ENCODE results near the gene ZNF444. TPM values are rescaled to one million over a fixed set of nuclear protein-coding genes. Genes with fewer than 3 reads are reported as not detected.

ZNF444 gene
- total RNA-seq, 2 donors from 2014 or later = 50.3 to 95.9 TPM

GRCh38 chr19:56159009-56159559, 18.0 kb downstream of the ZNF444 start:
- WGBS, 2 donors = 89% methylated on average over 9 of the region's 9 CpGs
- ATAC-seq (no peak), DNase-seq (no peak)
- TF ChIP-seq POLR2A (IDR thresholded peaks at IDR 0.05) = no peak
- intact Hi-C loops (cut with DNase I) = no loop called here
- H3K27me3 ChIP-seq = no peaks in the 10 kb centered on the region
- peaks cover 10 to 11% of the 10 kb centered on the region in 2 donors for H3K36me3 ChIP-seq (replicated peaks in 1 of 2; ENCODE audit: insufficient read depth in 1 of 2, low read depth in 2 of 2)
- H3K9me3 ChIP-seq = no peaks in the 10 kb centered on the region
- H3K4me3 ChIP-seq = no peak overlapping the region
- no peak overlapping the region for H3K27ac ChIP-seq
- H3K4me1 ChIP-seq = peaks cover 30% of the 10 kb centered on the region

- Histone ChIP-seq H3K4me1 (peaks cover 23% of the 10 kb centered on the region), H3K9me3 (no peaks in the 10 kb centered on the region), H3K27ac (no peak overlapping the region), H3K36me3 (replicated peaks in 1 of 2; ENCODE audit: insufficient read depth in 1 of 2, low read depth in 2 of 2) (peaks cover 10 to 11% of the 10 kb centered on the region in 2 donors), H3K27me3 (no peaks in the 10 kb centered on the region), H3K4me3 (no peak overlapping the region)
- ATAC-seq (no peak), DNase-seq (no peak)
- 89 to 98% methylated on average over 19 to 45 of the region's 69 CpGs for WGBS, 2 donors
- no peak for TF ChIP-seq CTCF (IDR thresholded peaks at IDR 0.05)
- TF ChIP-seq POLR2A (IDR thresholded peaks at IDR 0.05) = no peak
- intact Hi-C loops (cut with DNase I) = loop anchor here (5.0 kb wide), 1 partner anchor 57 kb away; no protein-coding TSS in a partner anchor
These were observed 18.7 kb downstream of the ZNF444 start for GRCh38 chr19:56159622-56160271.

GRCh38 chr19:56161534-56161933, 20.4 kb downstream of the ZNF444 start:
- Histone ChIP-seq H3K9me3 (no peaks in the 10 kb centered on the region), H3K27ac (no peak overlapping the region), H3K4me1 (peaks cover 8% of the 10 kb centered on the region), H3K36me3 (replicated peaks in 1 of 2; ENCODE audit: insufficient read depth in 1 of 2, low read depth in 2 of 2) (peaks cover 10 to 11% of the 10 kb centered on the region in 2 donors), H3K4me3 (no peak overlapping the region), H3K27me3 (no peaks in the 10 kb centered on the region)
- DNase-seq = no peak
- ATAC-seq = no peak
- TF ChIP-seq POLR2A (IDR thresholded peaks at IDR 0.05) (no peak), CTCF (IDR thresholded peaks at IDR 0.05) (no peak)
- WGBS, 2 donors = 98% methylated on average over 6 of the region's 11 CpGs; no CpG with 5 or more reads in 1 of the 2 donors
- intact Hi-C loops (cut with DNase I) = loop anchor here (5.0 kb wide), 1 partner anchor 59 kb away; no protein-coding TSS in a partner anchor

GRCh38 chr19:56162258-56162657, 21.2 kb downstream of the ZNF444 start:
- no peaks in the 10 kb centered on the region for H3K9me3 ChIP-seq
- ATAC-seq (no peak), DNase-seq (no peak)
- no peak overlapping the region for H3K4me3 ChIP-seq
- H3K27me3 ChIP-seq = no peaks in the 10 kb centered on the region
- peaks cover 10 to 11% of the 10 kb centered on the region in 2 donors for H3K36me3 ChIP-seq (replicated peaks in 1 of 2; ENCODE audit: insufficient read depth in 1 of 2, low read depth in 2 of 2)
- intact Hi-C loops (cut with DNase I) = loop anchor here (5.0 kb wide), 1 partner anchor 60 kb away; no protein-coding TSS in a partner anchor
- 56 to 62% methylated on average over 9 of the region's 9 CpGs for WGBS, 2 donors
- no peak overlapping the region for H3K27ac ChIP-seq
- no peak for TF ChIP-seq CTCF (IDR thresholded peaks at IDR 0.05)
- TF ChIP-seq POLR2A (IDR thresholded peaks at IDR 0.05) = no peak
- peaks cover under 1% of the 10 kb centered on the region for H3K4me1 ChIP-seq

- DNase-seq (no peak), ATAC-seq (no peak)
- intact Hi-C loops (cut with DNase I) = loop anchor here (5.0 kb wide), 1 partner anchor 61 kb away; no protein-coding TSS in a partner anchor
- Histone ChIP-seq H3K9me3 (no peaks in the 10 kb centered on the region), H3K36me3 (replicated peaks in 1 of 2; ENCODE audit: insufficient read depth in 1 of 2, low read depth in 2 of 2) (peaks cover 10 to 11% of the 10 kb centered on the region in 2 donors), H3K27me3 (no peaks in the 10 kb centered on the region), H3K4me3 (no peak overlapping the region), H3K27ac (no peak overlapping the region), H3K4me1 (no peaks in the 10 kb centered on the region)
- WGBS, 2 donors = 91 to 93% methylated on average over 10 to 13 of the region's 13 CpGs
- TF ChIP-seq CTCF (IDR thresholded peaks at IDR 0.05) (no peak), POLR2A (IDR thresholded peaks at IDR 0.05) (no peak)
These were observed 22.0 kb downstream of the ZNF444 start for GRCh38 chr19:56163097-56163496.

Measured in body of pancreas (tissue), 4 donors.